ENCODE data around the gene CRB2.

CRB2 gene

DNA sequence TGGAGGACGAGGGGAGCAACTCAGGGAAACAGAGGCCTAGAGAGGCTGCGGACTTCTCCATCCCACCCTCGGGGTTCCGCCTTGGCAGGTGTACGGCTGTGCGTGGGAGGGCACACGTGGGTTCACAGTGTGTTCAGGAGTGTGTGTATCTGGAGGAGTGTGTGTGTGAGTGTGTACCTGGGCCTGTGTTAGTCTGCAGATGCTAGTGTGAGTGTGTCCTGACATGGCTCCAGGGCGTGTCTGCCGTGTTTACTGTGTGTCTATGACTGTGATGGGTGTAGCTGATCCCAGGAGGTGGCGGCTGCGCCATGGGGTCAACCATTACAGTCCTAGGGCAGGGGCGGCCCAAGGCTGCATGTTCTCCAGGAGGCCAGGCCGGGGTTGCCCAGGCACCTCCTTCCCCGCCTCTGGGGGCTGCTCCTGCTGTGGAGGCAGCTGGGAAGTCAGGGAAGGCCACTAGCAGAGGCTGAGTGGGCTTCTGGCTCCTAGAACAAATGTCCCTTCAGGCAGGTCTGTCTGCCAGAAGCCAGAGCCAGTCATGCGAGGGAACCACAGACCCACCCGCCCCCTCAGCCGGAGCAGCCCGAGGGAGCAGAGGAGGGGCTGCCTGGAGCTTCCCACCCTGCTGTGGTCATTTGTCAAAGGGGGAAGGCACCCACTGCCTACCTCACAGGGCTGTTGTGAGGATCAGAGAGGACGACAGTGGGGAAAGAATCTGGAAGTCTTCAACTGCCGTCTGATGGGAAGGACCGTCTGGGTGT is 21.4 kb downstream of the CRB2 start:
- FAIRE-seq: no peak

DNA sequence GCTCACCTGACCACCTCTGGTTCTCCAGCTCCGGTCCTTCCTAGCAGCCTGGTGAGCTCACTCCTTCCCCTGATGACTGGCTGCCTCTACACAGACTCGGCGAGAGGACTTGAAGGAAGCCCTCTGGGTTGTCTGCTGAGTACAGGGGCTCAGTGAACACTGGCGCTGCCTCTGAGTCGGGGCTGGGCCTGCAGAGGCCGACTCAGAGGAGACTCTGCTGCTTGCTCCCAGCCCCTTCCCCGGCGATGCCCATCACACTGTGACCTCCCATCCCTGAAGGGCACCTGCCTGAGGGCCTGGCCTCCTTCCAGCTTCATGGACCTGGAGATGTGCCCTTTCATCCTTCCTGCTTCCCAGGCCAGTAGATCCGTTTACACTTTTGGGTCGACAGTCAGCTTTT is 22.0 kb downstream of the CRB2 start:
- DNase-seq (ENCODE audit: insufficient read length, low spot score) (no peak), FAIRE-seq (no peak)

More for the DNA sequence above, 21.4 kb downstream of the CRB2 start:
- DNase-seq (ENCODE audit: insufficient read length, low spot score): no peak

DNA sequence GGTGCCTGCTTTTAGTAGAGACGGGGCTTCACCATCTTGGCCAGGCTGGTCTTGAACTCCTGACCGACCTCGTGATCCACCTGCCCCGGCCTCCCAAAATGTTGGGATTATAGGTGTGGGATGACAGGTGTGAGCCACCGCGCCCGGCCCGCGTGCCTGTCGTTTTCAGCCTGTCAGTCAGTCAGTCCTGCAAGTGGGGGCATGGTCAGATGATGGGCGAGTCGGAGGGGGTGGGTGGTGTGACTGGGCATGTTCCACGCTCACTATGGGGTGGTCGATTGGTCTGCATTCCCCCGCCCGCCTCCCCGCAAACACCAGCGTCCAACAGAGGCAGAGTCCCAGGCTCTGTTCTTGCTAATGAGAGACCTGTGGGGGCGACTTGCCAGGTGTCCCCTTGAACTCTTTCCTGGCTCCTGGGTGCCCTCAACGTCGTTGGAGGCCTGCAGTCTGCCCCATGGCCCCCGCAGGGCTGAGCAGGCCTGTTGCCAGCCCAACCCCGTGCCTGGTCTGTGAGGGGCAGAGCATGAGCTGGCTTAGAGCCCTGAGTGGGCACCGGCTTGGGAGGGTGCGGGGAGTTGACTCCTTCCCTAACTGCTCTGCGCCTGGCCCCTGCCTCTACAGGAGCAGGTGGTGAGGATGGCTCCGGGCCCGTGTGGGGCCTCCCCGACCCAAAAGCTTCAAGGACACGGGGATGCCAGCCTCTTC is 23.1 kb downstream of the CRB2 start:
- no peak for FAIRE-seq

DNA sequence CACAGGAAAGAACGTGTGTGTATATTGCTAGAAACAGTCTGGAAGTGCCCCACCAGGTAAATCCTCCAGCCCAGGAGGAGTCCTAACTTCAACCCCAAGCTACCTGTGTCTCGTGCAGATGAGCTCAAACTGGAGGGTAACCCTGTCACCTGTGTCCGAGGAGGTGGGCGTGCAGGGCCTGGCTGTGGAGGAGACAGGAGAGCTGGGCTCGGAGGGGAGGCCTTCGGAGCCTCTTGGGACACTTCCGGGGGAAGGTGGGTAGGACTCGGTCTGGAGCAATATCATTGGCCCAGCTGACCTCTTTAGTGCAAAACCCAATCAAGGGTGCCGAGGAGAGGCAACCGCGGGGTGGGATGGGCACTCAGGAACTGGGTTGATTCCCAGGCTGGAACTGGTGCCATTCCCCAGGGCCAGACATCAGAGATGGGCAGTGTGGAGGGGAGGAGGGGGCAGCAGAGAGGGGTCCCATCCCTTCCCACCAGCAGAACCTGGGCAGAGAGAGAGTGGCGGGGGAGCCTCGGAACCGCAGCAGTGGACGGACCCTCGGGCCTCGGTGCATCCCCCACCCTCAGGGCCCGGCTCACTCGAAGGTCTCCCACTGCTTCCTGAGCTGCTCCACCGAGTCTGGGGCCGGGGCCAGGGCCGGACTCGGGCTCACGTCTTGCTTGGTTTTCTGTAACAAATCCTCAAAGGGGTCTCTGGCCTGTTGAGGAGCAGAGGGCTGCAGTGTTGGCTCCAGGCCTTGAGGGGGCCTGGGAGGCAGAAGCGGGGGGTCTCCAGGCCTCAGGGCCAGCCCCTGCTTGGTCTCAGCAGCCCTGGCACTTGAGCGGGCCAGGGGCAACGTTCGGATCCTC is 25.1 kb downstream of the CRB2 start:
- DNase-seq (ENCODE audit: insufficient read length, low spot score): no peak

More for the DNA sequence above, 23.1 kb downstream of the CRB2 start:
- no peak for DNase-seq (ENCODE audit: insufficient read length, low spot score)

DNA sequence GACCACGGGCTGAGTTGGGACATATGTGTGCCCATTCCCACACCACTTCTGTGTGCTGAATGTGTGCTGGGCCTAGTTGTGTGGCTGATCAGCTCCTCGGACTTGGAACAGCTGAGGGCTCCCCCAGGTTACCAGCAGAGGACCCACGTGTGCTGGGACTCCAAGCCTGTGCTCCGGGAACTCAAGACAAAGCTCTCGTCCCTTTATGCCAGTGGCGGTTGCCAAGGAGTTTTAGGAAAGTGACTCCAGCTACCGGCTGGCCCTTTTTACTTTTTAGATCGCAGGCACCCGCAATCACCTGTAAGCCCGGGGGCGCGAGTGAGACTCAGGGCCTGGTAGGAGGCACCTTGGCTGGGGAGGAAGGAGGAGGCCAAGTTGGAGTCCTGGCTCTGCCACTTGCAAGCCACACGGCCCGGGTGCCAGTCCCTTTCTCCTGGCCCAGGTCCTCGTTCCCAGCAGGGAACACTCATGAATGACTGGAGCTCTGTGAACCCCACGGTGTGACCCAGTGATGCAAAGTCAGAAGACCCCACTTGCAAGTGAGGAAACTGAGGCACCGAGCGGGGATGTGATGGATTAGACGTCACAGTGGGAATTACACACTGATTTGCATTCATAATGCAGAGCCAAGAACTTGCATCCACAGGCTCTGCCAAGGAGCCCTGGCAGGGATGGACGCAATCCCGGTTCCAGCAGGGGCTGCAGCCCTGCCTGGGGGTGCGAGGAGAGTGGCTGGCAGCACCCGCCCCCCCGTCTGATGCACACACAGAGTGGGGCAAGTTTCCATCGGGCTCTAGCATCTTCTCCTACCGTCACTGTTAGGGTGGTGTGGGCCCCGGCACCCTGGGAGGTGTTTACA is 26.9 kb downstream of the CRB2 start:
- DNase-seq (ENCODE audit: insufficient read length, low spot score) (no peak), FAIRE-seq (no peak)

More for the DNA sequence above, 25.1 kb downstream of the CRB2 start:
- FAIRE-seq: no peak

DNA sequence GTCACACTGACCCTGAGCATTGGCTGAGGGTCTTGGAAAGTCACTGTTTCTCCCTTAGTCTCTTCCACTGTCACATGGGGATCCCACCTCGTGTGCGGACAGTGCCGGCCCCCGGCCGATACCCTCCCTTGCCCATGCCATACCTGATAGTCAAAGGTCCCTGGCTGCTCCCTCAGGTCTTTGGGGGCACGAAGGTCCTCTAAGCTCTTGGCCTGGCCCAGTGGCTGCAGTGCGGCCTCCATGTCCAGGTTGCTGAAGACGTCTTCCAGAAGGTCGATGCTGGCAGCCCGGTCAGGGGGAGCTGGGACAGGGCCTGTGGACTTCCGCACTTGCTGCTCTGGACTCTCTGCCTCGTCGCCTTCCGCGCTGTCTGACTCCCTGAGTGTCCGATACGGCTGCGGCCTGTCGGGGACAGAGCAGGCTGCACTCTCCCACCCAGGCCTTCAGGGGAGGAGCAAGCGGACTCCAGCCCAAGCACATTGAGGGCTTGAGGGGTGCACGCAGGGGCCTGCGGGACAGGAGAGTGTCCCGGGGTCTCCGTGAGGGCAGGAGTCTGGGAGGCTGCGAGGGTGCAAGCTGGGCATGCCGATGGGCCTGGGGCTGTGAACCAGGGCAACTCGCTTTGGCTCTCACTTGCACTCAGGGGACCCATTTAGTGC is 27.6 kb downstream of the CRB2 start:
- no peak for DNase-seq (ENCODE audit: insufficient read length, low spot score)
- no peak for FAIRE-seq

DNA sequence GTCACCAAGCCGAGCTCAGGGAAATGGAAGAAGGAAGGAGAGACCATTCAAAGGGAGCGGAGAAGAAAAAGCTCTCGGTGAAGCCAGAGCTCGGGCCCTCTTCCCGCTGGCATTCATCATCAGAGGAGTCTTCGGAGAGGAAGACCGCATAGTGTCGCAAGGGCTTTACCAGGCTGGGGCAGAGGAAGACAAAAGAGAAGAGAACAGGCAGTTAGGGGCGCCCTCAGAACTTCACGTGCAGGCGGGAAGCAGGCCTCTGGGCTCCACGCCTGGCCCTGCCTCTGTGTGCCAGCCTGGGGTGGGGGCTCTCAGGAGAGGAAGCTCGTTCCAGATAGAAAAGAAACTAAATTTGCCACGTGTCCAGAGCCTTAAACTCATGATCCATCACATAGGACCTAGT is 31.7 kb downstream of the CRB2 start:
- FAIRE-seq: no peak
- no peak for DNase-seq (ENCODE audit: insufficient read length, low spot score)

DNA sequence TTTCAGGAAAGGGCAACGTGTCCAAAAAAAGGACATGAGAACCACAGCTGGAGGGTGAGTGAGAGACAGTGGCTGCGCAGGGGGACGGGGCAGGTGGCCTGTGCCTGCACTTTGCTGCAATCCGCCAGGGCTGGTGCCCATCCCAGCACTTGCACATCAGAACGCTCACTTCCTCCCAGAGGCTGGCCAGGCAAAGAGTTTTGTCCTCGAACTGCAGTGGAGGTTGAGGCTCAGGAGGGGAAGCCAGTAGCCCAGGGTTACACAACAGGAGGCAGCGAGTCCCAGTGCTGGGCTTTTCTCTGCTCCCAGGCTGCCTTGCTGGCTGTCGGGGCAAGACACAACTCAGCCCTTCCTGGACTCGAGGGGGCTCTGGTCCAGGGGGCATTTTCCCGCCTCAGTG is 33.1 kb downstream of the CRB2 start:
- FAIRE-seq (no peak), DNase-seq (ENCODE audit: insufficient read length, low spot score) (no peak)

DNA sequence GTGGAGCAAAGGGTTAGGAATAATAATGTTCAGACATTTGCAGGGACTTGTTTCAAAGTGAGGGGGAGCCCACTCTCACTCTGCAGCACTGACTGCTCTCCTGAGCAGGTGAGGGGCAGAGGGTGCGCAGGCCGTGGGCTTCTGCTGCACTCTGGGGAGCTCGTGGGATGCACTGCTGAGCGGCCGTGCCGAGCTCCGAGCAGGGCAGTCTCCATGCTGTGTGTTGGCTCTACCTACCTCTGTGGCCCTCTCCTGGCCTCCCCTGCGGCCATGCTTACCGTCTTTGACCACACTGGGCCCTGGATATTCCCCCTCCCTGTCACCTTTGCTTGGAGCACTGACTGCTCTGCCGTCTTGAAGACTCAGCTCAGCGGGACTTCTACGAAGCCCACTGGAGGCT is 33.7 kb downstream of the CRB2 start:
- DNase-seq (ENCODE audit: insufficient read length, low spot score) (no peak), FAIRE-seq (no peak)

DNA sequence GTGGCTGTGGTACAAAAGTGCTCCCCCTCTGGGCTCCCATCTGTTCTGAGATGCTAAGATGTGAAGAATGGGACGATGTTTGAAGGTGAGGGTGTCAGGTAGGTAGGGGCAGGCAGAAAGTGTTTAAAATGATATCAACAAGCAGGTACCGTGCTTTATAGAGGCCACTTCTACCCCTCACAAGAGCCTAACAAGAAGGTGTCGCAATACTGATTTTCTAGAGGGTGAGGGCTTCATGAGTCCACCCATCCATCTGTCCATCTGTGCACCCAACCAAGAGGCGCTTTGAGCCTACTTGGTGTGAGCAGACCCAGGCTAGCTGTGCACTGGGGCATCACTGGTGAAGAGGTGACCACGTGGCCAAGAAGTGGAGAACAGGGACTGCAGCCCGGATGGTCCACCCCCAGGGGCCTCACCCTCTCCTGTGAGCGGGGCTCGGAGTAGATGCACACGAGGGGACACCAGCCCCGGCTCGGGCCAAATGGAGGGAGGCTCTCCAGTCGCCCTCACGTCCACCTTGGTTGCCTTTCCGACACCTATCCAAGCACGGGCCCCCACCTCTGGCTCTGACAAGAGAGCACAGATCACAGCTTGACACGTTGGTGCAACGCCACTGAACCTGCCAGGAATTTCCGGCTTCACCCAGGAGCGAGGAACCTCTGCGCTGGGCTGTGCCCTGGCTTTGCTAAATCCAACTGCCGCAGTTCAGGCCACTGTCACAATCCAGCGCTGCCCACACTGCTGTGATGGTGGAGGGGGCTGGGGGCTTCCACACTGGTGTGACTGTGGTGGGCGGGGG is 34.5 kb downstream of the CRB2 start:
- DNase-seq (ENCODE audit: insufficient read length, low spot score) (no peak), FAIRE-seq (no peak)

DNA sequence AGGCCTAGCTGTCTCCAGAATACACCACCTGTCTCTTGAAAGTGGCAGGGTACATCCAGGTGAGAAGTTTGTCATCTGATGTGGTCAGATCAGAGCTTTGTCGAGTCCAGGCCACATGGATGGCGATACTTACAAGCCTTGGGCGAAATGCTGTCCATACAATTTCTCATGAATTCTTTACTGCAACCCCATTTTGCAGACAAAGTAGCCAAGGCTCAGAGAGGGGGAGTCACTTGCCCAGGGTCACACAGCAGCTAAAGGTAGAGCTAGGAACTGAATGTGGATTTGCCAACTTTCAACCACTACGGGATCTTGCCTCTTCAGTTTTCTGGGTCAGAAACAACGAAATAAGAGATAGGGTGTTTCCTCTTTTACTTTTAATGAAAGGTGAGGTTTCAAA is 35.2 kb downstream of the CRB2 start:
- no peak for FAIRE-seq

DNA sequence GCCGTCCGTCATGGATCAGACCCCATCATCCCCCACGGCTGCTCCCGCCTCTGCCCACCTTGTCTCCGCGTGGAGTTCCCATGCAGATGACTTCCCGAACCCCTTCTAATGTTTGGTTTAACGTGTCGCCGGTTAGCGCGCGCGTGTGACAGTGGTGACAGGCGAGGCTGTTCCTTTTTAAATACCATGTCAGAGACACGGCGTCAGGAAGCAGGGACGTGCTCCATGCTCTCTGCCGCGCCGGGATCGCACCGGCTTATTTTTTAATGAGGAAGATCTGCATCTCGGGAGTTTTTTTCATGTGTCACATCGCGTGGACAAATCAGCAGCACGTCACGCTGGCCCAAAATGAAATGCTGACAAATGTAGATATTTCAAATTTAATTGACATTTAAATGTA is 35.9 kb downstream of the CRB2 start:
- FAIRE-seq (no peak), DNase-seq (ENCODE audit: insufficient read length, low spot score) (no peak)

More for the DNA sequence above, 35.2 kb downstream of the CRB2 start:
- DNase-seq (ENCODE audit: insufficient read length, low spot score): no peak

DNA sequence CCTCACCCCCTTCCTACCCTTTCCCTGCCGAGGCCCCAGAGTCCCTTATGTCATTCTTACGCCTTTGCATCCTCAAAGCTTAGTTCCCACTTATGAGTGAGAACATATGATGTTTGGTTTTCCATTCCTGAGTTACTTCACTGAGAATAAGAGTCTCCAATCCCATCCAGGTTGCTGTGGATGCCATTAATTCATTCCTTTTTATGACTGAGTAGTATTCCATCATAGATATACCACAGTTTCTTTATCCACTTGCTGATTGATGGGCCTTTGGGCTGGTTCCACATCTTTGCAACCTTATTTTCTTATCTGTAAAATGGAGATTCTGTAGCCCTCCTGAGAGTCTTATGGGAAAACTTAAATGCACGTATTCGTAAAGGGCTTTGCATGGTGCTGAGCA is 36.8 kb downstream of the CRB2 start:
- FAIRE-seq: no peak
- DNase-seq (ENCODE audit: insufficient read length, low spot score): no peak

DNA sequence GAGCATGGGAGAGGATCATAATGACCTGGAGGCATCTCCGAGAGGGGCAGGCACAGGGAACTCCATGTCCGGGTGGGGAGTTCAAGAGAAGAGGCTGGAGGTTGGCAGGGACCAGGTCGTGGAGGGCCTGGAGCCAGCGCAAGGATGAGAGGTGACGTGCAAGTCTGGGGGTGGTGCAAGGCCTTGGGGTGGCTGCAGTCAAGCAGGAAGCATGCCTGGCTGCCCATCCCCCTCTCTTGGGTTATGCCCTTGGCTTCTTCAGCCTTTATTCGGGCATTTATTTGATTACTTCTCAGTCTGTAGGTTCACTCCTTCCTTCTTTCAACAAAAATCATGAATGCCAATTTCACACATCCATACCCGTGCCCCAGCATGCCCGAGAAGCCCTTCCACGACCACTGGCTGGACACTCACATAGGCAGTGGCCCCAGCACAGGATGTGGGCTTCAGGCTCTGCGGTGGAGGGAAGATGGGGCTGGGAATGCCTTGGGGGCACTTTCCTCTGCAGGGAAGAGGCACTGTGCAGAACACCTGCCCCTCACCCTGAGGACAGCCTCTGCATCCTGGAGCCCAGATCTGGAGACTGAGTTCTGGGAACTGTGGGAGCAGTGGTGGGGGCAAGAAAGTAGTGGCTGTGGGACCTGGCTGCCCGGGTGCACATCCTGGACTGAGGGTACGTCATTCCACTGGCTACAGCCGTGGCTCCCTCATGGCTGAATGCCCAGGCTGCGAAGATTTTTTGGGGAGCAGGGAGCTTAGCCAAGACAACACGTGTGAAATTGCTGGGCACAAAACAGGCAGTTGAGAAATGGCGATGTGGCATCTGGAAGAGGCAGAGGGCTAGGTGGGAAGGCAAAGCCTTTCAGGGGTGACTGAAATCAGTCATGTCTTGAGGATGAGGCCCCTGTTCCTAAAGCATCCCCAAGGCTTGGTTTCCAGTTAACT is 38.6 kb downstream of the CRB2 start:
- no peak for DNase-seq (ENCODE audit: insufficient read length, low spot score)
- FAIRE-seq: no peak

DNA sequence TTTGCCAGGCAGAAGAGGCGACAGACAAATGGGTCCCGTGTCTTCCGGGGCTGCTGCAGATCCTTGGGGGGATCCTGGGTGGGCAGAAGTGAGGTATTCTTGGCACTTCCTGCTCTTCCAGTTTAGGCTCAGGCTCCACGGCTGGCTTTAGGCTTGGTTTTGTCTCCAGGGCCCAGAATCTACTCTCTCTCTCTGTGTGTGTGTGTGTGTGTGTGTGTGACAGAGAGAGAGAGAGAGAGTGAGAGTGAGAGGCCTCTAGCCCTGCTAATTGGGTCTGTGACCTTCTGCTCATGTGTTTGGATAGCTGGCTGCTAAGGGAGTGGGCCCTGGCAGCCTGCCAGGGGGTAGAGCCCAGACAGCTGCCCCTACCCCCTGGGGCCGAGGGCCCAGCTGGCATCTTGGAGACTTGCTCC is 39.3 kb downstream of the CRB2 start:
- FAIRE-seq (no peak), DNase-seq (ENCODE audit: insufficient read length, low spot score) (no peak)

DNA sequence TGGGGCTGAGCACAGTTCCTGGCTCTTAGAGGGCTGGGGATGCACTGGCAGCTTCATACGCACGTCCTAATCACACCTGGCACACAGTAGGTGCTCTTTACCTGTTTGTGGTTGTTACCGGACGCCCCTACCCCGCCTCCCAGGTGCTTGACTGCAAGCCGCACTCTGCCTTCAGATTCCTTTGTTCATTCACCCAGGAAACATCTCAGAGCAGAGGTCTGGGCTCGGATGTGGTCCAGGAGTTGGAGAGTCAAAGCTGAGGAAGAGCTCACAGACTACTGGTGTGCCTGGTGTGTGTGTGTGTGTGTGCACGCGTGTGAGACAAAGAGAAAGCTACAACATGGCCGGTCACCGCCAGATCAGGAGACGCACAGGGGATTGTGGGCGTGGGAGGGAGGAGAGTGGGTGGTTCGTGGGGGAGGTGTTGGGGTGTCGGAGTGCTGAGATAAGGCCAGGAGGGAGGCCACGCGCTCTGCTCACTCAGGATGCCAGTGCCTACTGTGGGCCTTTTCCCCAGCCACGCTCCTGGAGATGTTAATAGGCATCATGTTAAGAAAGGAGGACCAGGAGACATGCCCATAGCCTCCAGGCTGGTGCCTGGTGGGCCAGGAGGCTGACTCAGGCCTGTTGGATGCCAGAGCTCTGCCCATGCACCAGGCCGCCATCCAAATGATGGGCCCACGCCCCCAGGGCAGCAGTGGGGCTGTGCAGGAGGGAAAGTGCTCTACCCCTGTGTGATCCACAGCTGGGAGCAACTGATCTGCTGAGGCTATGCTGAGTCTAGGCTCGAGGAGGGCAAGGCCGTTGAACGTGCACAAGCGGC is 39.9 kb downstream of the CRB2 start:
- FAIRE-seq: no peak
- DNase-seq (ENCODE audit: insufficient read length, low spot score): no peak

DNA sequence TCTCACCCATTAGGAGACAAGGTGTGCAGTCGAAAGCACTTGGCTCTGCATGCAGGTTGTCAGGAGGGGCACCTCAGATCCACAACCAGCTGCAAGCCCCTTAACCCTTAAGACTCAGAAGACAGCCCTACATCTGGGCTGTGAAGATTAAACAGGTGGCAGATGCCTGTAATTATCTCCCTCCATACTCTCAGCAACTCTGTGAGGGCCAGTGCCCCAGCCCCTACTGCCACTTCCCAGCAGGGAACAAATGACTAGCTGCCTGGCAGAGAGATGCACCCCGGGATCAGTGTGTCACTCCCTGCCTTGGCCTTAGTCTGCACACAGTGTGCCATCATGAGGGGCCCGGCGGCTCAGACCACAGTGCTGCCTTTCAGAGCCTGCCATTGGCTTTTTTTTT is 42.0 kb downstream of the CRB2 start:
- DNase-seq (ENCODE audit: insufficient read length, low spot score) (no peak), FAIRE-seq (no peak)
